Measurements from ENCODE around the gene ZNF397. TPM values are rescaled to one million over a fixed set of nuclear protein-coding genes. Genes with fewer than 3 reads are reported as not detected.

Gene ZNF397
- total RNA-seq (2011; cell fraction: chromatin; rRNA removed; ENCODE audit: low replicate concordance), result 28.2 and 61.8 TPM in 2 replicates
- 16.7 and 26.5 TPM in 2 replicates for total RNA-seq (2011; cell fraction: nucleolus; rRNA removed)
- 37.0 and 53.3 TPM in 2 replicates for total RNA-seq (2011; cell fraction: nucleoplasm; rRNA removed)
- total RNA-seq (2014; rRNA removed), result 13.2 and 13.8 TPM in 2 replicates
- total RNA-seq (2014; rRNA removed; fragmentation: Illumina TruSeq; extraction: Trizol), result 23.6 and 25.5 TPM in 2 replicates
- total RNA-seq (2015; rRNA removed; fragmentation: Illumina TruSeq; extraction: Trizol), result 19.0 and 19.6 TPM in 2 replicates
- 15.1 and 16.3 TPM in 2 replicates for total RNA-seq (2021)
- polyA plus RNA-seq (2011; rRNA removed), result 19.3 and 22.5 TPM in 2 replicates
- 4.2 and 11.0 TPM in 2 replicates for polyA plus RNA-seq (2011; cell fraction: cytosol; rRNA removed)
- 21.9 and 28.3 TPM in 2 replicates for polyA plus RNA-seq (2011; cell fraction: nucleus; rRNA removed)
- polyA plus RNA-seq (2012), result 10.2 and 12.4 TPM in 2 replicates
- polyA plus RNA-seq (2014; fragmentation: Illumina TruSeq; extraction: Trizol), result 19.8 and 24.2 TPM in 2 replicates
- 1 to 10 TPM; 6.4 to 8.7 TPM for polyA plus RNA-seq (2014; fragmentation: Nextera tagmentation; extraction: Ambion mirVana)
- 17.0 and 20.5 TPM in 2 replicates for polyA plus RNA-seq (2014; rRNA removed)
- polyA minus RNA-seq (2011; rRNA and poly(A)+ RNA removed), result 26.3 and 37.3 TPM in 2 replicates
- polyA minus RNA-seq (2011; cell fraction: cytosol; rRNA and poly(A)+ RNA removed), result 8.8 and 12.1 TPM in 2 replicates
- polyA minus RNA-seq (2011; cell fraction: nucleus; rRNA and poly(A)+ RNA removed), result 18.8 and 43.0 TPM in 2 replicates
- percentile 89 among the genes with signal in this experiment for Bru-seq, nascent RNA
- BruChase-seq, experiment 1, labeled RNA remaining after a 2-hour chase, result percentile 83 among the genes with signal in this experiment
- percentile 85 among the genes with signal in this experiment for BruChase-seq, experiment 2, labeled RNA remaining after a 6-hour chase
- long read RNA-seq, experiment 1, full-length matches to known transcripts, result 4 of 17 reads
- long read RNA-seq, experiment 1, partial matches to known transcripts, result 0 of 17 reads
- long read RNA-seq, experiment 1, other reads (novel, unspliced or antisense), result 13 of 17 reads
- long read RNA-seq, experiment 2, partial matches to known transcripts, result 1 of 8 reads
- long read RNA-seq, experiment 2, other reads (novel, unspliced or antisense), result 7 of 8 reads
- long read RNA-seq, experiment 3, full-length matches to known transcripts, result 4 of 7 reads
- long read RNA-seq, experiment 3, partial matches to known transcripts, result 1 of 7 reads
- long read RNA-seq, experiment 3, other reads (novel, unspliced or antisense), result 2 of 7 reads

DNA sequence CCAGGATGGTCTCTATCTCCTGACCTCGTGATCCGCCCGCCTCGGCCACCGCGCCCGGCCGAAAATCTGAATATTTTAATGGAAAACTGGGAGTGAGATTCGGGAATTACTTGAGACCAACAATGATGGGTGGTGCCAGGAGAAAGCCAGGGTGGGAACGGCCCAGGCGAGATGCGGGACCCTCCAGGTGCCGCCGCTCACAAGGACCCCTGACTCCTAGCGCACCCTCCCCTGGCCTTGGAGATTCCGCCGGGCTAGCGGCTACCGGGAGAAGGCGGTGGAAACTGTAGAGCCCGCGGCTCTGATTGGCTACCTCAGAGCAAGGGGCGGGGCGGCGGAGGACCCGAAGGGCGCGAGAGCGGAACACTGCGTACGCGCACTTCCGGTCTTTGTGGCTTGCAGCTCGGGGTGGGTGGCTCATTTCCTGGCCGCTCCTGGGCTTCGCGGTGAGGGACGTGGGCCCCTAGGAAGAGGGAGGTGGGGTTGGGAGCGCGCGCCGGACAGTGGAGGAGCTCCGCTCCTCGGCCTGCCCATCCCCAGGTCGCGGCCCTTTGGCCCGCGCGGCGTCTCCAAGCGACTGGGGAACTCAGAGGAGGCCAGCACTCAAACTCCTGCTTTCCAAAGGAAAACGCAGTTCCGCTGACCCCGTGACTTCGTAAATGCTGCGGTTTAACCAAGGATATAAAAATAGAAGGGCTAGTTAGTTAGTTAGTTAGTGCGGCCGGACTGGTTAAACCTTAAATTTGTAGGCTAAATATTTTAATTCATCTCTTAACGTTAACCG, at the start of gene ZNF397:
Gene ZNF397, plus strand, starts transcription at position 371 of the 784 bp plus-strand sequence. CDS start 1,437 bp downstream, outside the sequence.
- Histone ChIP-seq H3K9me1 (ENCODE audit: control insufficient read depth, insufficient read depth, low read length) (no peaks in the 10 kb centered on the region), H2AFZ (ENCODE audit: low read depth, low read length) (peak within 1 kb of the TSS; percentile 91), H4K20me1 (replicated peaks; ENCODE audit: control insufficient read depth, insufficient read depth, low read length) (no peaks in the 10 kb centered on the region), H3K27ac (ENCODE audit: extremely low read depth, low read depth, low read length) (peak within 1 kb of the TSS; percentile 87), H3K27me3 (ENCODE audit: control insufficient read depth in 2 of 2, insufficient read depth in 2 of 2, low read length in 2 of 2) (no peaks in the 10 kb centered on the region), H3K9me3 (replicated peaks; ENCODE audit: control insufficient read depth, insufficient read depth, low read depth, low read length) (peaks cover 12% of the 10 kb centered on the region; the same call in 1 of the 2 replicates), H3K79me2 (ENCODE audit: control insufficient read depth, insufficient read depth, low read length) (peaks cover 23% of the 10 kb centered on the region), H3K9ac (ENCODE audit: insufficient read depth in 1 of 2, low read depth in 2 of 2, low read length in 2 of 2) (peak within 1 kb of the TSS; percentile 89 to 97), H3K4me1 (replicated peaks in 1 of 2; ENCODE audit: control insufficient read depth in 2 of 2, insufficient read depth in 2 of 2, low read length in 2 of 2) (peaks cover 3 to 11% of the 10 kb centered on the region in 2 experiments), H3K4me2 (ENCODE audit: insufficient read depth, low read length) (peak within 1 kb of the TSS; percentile 87), H3K4me3 (peak within 1 kb of the TSS; percentile 61), H3K36me3 (ENCODE audit: control insufficient read depth, insufficient read depth, low read length) (peaks cover 39% of the 10 kb centered on the region)
- under 1% methylated on average over 60 of the region's 60 CpGs for WGBS (ENCODE audit: insufficient coverage, low coverage, missing lambda C conversion rate)
- BruUV-seq (replicated peaks), result no TSS peak
- ChIA-PET POLR2A (interaction anchor here (0.6 to 1.6 kb wide), 16 partner anchors 9 to 613 kb away, joined by 3 to 8 read pairs (median 3); partner anchors contain the start of gene ZSCAN30), CTCF (ENCODE audit: low intra/inter-chr PET ratio) (no interaction called here)
- DNase-seq (ENCODE audit: extremely low read depth in 1 of 4, low spot score in 3 of 4), result peak; percentile 99
- peak; percentile 98 for ATAC-seq
- FAIRE-seq, result peak; percentile 79
- in situ Hi-C loops (cut with MboI), result loop anchor here (5.0 kb wide), 1 partner anchor 46 kb away; no protein-coding TSS in a partner anchor
- intact Hi-C loops (cut with micrococcal nuclease), result loop anchor here (1.0 to 5.0 kb wide), 3 partner anchors 50 to 256 kb away; partner anchors contain the start of genes INO80C, ZNF24 and ZSCAN30
- TF ChIP-seq ARID1B (IDR thresholded peaks at IDR 0.05) (no peak), SNRNP70 (optimal IDR thresholded peaks at IDR 0.05; ENCODE audit: low read depth, low read length) (no peak), ZFX (CRISPR knock-in tag; IDR thresholded peaks at IDR 0.05) (peak; percentile 89), FOXA3 (CRISPR knock-in tag; conservative IDR thresholded peaks at IDR 0.05 in 1 of 2, IDR thresholded peaks at IDR 0.05 in 1 of 2) (no peak), POU5F1 (IDR thresholded peaks at IDR 0.05; ENCODE audit: borderline replicate concordance, low read depth, low read length, partially characterized antibody) (no peak), LARP7 (IDR thresholded peaks at IDR 0.05) (no peak; the same call in 1 of the 2 replicates), SIN3A (IDR thresholded peaks at IDR 0.05; ENCODE audit: borderline replicate concordance in 2 of 2, control insufficient read depth in 1 of 2, low read depth in 2 of 2, low read length in 2 of 2) (no peak), RBM22 (IDR thresholded peaks at IDR 0.05; ENCODE audit: low read depth, low read length, poor library complexity, severe bottlenecking) (no peak), FOS (IDR thresholded peaks at IDR 0.05; ENCODE audit: extremely low read depth, insufficient read length) (peak; percentile 54)
- TF ChIP-seq, protein P1, sequence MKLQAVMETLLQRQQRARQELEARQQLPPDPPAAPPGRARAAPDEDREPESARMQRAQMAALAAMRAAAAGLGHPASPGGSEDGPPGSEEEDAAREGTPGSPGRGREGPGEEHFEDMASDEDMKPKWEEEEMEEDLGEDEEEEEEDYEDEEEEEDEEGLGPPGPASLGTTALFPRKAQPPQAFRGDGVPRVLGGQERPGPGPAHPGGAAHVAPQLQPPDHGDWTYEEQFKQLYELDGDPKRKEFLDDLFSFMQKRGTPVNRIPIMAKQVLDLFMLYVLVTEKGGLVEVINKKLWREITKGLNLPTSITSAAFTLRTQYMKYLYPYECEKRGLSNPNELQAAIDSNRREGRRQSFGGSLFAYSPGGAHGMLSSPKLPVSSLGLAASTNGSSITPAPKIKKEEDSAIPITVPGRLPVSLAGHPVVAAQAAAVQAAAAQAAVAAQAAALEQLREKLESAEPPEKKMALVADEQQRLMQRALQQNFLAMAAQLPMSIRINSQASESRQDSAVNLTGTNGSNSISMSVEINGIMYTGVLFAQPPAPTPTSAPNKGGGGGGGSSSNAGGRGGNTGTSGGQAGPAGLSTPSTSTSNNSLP (IDR thresholded peaks at IDR 0.05; ENCODE audit: borderline replicate concordance, low read depth, low read length), result no peak
- TF ChIP-seq, protein P2, sequence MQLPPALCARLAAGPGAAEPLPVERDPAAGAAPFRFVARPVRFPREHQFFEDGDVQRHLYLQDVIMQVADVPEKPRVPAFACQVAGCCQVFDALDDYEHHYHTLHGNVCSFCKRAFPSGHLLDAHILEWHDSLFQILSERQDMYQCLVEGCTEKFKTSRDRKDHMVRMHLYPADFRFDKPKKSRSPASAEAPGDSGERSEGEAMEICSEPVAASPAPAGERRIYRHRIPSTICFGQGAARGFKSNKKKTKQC (CRISPR knock-in tag; IDR thresholded peaks at IDR 0.05), result peak; percentile 53; the same call in 1 of the 2 replicates

Data from K562 (cell line).